ENCODE measurements around the gene POU6F1.
"Not testable (repeated sequence)": the region's sequence is repeated elsewhere in the genome, so short reads cannot be mapped to it uniquely, and the experiment has no call there.

The POU6F1 gene

GRCh38 chr12:51229116-51229809 is 11.4 kb upstream of the POU6F1 start:
- DNase-seq (ENCODE audit: low read depth, low spot score), result no peak

GRCh38 chr12:51227962-51228361 is 10.1 kb upstream of the POU6F1 start:
- no peak for DNase-seq (ENCODE audit: low read depth, low spot score)

GRCh38 chr12:51227112-51227511 is 9.2 kb upstream of the POU6F1 start:
- DNase-seq (ENCODE audit: low read depth, low spot score), result not testable (repeated sequence)

GRCh38 chr12:51225771-51226170 is 7.9 kb upstream of the POU6F1 start:
- no peak for DNase-seq (ENCODE audit: low read depth, low spot score)

GRCh38 chr12:51225234-51225633 is 7.4 kb upstream of the POU6F1 start:
- no peak for DNase-seq (ENCODE audit: low read depth, low spot score)

GRCh38 chr12:51224625-51225024 is 6.8 kb upstream of the POU6F1 start:
- no peak for DNase-seq (ENCODE audit: low read depth, low spot score)

GRCh38 chr12:51222461-51222860 is 4.6 kb upstream of the POU6F1 start:
- DNase-seq (ENCODE audit: low read depth, low spot score), result no peak

GRCh38 chr12:51219857-51220256 is 2.0 kb upstream of the POU6F1 start:
- not testable (repeated sequence) for DNase-seq (ENCODE audit: low read depth, low spot score)

- DNase-seq (ENCODE audit: low read depth, low spot score), result no peak
Observed at GRCh38 chr12:51219322-51219721, 1.5 kb upstream of the POU6F1 start.

- DNase-seq (ENCODE audit: low read depth, low spot score), result no peak
Observed at GRCh38 chr12:51218607-51219161, 822 bp upstream of the POU6F1 start.

- no peak for DNase-seq (ENCODE audit: low read depth, low spot score)
Observed at GRCh38 chr12:51217133-51217967, 512 bp downstream of the POU6F1 start.

- no peak for DNase-seq (ENCODE audit: low read depth, low spot score)
Observed at GRCh38 chr12:51216642-51217041, 1.2 kb downstream of the POU6F1 start.

- DNase-seq (ENCODE audit: low read depth, low spot score), result no peak
Observed at GRCh38 chr12:51214895-51215294, 3.0 kb downstream of the POU6F1 start.

- DNase-seq (ENCODE audit: low read depth, low spot score), result no peak
Observed at GRCh38 chr12:51210690-51211395, 7.0 kb downstream of the POU6F1 start.

GRCh38 chr12:51209259-51209658 is 8.6 kb downstream of the POU6F1 start:
- no peak for DNase-seq (ENCODE audit: low read depth, low spot score)

- DNase-seq (ENCODE audit: low read depth, low spot score), result no peak
Observed at GRCh38 chr12:51208016-51208660, 9.7 kb downstream of the POU6F1 start.

GRCh38 chr12:51205350-51205749 is 12.5 kb downstream of the POU6F1 start:
- DNase-seq (ENCODE audit: low read depth, low spot score), result no peak

- DNase-seq (ENCODE audit: low read depth, low spot score), result no peak
Observed at GRCh38 chr12:51202718-51203117, 15.1 kb downstream of the POU6F1 start.

GRCh38 chr12:51200806-51201205 is 17.1 kb downstream of the POU6F1 start:
- DNase-seq (ENCODE audit: low read depth, low spot score), result no peak

GRCh38 chr12:51200156-51200555 is 17.7 kb downstream of the POU6F1 start:
- no peak for DNase-seq (ENCODE audit: low read depth, low spot score)

- no peak for DNase-seq (ENCODE audit: low read depth, low spot score)
Observed at GRCh38 chr12:51199366-51199945, 18.4 kb downstream of the POU6F1 start.
